ENCODE measurements around the gene CRACR2B.

DNA sequence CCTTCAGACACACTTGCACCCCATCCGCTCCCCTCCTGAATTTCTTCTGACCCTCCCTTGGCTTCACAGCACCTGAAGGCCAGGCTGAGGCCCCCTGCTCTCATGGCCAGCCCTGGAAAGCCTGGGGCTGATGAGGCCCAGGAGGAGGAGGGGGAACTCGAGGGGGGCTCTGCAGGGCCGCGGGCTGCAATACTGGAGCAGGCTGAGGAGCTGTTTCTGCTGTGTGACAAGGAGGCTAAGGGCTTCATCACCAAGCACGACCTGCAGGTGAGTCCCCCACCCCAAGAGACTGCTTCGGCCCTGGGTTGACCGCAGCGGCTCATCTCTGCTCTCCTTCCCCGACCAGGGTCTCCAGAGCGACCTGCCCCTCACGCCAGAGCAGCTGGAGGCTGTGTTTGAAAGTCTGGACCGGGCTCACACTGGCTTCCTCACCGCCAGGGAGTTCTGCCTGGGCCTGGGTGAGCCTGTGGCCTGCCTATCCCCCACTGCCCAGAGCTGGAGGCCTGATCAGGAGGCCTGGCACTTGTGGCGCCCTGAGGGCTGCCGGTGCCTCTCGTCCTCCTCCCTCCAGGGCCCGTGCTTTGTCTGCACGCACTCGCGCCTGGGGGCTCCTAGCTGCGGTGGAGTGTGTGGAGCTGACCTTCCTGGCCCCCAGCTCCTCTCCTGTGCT is 922 bp downstream of the CRACR2B start:
- TF ChIP-seq, protein P1, sequence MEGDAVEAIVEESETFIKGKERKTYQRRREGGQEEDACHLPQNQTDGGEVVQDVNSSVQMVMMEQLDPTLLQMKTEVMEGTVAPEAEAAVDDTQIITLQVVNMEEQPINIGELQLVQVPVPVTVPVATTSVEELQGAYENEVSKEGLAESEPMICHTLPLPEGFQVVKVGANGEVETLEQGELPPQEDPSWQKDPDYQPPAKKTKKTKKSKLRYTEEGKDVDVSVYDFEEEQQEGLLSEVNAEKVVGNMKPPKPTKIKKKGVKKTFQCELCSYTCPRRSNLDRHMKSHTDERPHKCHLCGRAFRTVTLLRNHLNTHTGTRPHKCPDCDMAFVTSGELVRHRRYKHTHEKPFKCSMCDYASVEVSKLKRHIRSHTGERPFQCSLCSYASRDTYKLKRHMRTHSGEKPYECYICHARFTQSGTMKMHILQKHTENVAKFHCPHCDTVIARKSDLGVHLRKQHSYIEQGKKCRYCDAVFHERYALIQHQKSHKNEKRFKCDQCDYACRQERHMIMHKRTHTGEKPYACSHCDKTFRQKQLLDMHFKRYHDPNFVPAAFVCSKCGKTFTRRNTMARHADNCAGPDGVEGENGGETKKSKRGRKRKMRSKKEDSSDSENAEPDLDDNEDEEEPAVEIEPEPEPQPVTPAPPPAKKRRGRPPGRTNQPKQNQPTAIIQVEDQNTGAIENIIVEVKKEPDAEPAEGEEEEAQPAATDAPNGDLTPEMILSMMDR (IDR thresholded peaks at IDR 0.05) = no peak
- TF ChIP-seq EP300 (IDR thresholded peaks at IDR 0.05) (no peak), POLR2A (IDR thresholded peaks at IDR 0.05) (no peak)

Data from upper lobe of left lung (tissue), 4 donors.